Fibroblast of skin of right biceps (primary cell): ENCODE results near the gene CLRN2.
"Not testable (repeated sequence)": the region's sequence is repeated elsewhere in the genome, so short reads cannot be mapped to it uniquely, and the experiment has no call there.

ENCODE experiments used
- DNase-seq: peaks from one replicate; pipeline ENCODE4 v3.0.0-alpha.2; 2013

Gene CLRN2

DNA sequence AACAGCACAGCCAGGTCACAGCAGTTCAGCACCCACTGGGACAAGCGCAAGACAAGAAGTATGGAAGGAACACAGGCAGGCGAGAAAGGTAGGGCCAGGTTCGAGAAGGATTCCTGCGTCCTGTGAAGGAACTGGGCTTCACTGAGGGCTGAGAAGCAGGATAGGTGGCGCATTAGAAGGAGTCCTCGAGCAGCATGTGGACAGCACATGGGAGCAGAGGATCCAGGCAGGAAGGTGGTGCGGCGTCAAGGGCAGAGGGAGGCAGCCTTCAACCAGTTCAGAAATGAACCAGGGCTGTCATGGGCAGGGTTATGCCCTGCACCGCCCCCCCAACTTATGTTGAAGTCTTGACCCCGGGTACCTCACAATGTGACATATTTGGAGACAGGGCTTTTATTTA lies 31.3 kb downstream of the CLRN2 start:
- DNase-seq: no peak

GRCh38 chr4:17546678-17547077 lies 31.7 kb downstream of the CLRN2 start:
- no peak for DNase-seq

DNA sequence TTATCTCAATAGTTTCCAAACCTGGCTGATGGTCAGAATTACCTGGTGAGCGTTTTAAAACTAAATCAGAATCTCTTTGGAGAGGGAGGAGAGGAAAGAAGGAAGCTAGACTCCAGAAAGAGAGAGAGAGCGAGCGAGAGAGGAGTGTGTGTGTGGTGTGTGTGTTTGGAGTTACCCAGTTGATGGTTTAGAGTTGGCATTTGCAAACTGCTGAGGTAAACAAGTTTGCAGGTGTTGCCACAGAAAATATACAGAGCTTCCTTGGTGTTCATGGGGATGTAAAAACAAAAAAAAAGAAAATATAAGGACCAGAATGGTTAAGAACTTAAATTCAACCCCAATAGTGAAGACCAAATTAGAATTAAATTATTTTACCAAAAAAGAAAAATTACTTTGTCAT lies 35.6 kb downstream of the CLRN2 start:
- no peak for DNase-seq

DNA sequence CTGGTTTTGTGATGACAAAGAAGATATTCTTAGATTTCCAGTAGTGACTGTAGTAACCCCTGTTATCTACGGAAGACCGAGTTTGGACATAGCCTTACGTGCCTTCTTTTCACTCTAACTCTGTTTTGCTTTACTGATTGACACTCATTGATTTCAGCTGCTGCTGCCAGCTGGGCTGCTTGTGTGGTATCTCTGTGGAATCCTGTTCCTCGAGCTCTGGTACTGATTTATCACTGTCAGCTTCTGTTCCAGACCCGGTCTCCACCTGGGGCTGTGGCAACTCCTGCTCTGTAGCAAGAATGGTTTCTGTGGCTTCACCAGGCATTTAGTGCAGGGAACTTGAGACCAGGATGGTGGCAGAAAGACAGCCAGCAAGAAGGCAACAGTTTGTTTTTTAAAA lies 37.5 kb downstream of the CLRN2 start:
- DNase-seq: no peak

DNA sequence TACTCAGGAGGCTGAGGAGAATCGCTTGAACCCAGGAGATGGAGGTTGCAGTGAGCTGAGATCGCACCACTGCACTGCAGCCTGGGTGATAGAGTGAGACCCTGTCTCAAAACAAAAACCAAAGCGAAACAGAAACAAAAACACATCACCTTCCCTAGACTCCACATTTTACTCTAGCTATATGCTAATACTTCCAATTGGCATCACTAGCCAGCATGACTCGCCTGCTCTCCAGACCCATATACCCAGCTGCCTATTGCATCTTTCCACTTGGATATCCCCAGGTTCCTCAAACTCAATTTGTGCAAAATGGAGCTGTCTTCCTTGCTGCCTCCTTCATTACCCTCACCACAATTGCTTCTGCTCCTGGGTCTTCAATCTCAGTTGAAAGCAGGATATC lies 39.6 kb downstream of the CLRN2 start:
- DNase-seq: no peak

- no peak for DNase-seq
These were observed 41.5 kb downstream of the CLRN2 start for GRCh38 chr4:17556498-17556897.

DNA sequence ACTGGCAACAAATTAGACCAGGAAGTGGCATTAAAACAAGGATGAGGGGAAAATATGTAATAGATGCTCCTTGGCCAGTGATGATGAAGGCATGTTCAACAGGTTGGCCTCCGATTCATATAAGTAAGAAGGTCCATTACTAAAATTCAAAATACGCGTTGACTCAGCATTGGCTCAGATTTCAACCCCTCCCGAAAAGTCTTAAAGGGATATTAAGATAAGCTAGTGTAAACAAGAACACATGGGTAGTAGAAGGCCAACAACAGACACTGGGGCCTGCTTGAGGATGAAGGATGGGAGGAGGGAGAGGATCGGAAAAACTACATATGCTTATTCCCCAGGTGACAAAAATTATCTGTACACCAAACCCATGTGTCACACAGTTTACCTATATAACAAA lies 42.9 kb downstream of the CLRN2 start:
- no peak for DNase-seq

DNA sequence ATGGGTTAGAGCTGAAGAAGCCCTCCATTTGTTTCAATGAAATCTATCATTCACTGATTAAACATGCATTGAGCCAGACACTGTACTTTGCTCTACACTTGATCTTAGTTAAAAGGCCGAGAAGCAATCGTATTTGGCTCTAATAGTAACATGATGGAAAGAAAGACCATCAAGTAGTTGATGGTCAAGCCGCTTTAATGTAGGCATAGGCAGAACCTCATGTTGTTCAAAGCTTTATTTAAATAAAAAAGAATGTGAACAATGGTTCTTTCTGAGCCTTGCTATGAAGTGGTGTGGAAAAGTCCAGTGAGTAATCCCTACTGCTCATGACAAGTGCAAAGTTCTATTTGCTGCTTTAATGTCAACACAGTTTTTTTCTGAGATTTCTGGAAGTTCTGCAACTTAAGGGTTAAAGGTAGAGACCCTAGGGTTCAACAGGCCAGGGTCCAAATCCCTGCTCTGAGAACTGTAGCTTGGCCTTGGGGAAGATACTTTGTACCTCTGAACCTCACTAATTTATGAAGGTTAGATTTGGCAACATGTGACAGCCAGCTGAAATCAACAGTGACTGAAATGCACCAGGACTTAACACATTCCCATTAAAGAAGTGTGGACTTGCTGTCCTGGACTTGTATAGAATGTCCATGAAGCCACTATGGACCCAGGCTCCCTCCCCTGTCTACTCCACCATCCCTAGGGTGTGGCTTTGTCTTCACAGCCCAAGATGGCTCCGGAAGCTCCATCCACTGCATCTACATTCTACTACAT lies 44.2 kb downstream of the CLRN2 start:
- DNase-seq: no peak

DNA sequence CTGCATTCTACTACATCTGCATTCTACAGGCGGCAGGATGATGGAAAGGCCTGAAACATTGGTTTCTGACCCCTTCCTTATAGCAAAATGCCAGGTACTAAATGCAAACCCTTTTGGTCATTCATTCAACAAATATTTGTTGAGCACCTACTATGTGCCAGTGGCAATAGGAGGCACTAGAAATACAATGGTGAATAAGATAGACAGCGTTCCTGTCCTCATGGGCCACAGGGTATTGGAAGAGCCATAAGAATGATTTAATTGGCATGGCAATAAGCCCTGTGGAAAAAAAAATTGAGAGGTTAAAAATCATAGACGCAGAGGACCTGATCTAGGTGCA lies 44.7 kb downstream of the CLRN2 start:
- DNase-seq: no peak

GRCh38 chr4:17560065-17560673 lies 45.2 kb downstream of the CLRN2 start:
- no peak for DNase-seq

DNA sequence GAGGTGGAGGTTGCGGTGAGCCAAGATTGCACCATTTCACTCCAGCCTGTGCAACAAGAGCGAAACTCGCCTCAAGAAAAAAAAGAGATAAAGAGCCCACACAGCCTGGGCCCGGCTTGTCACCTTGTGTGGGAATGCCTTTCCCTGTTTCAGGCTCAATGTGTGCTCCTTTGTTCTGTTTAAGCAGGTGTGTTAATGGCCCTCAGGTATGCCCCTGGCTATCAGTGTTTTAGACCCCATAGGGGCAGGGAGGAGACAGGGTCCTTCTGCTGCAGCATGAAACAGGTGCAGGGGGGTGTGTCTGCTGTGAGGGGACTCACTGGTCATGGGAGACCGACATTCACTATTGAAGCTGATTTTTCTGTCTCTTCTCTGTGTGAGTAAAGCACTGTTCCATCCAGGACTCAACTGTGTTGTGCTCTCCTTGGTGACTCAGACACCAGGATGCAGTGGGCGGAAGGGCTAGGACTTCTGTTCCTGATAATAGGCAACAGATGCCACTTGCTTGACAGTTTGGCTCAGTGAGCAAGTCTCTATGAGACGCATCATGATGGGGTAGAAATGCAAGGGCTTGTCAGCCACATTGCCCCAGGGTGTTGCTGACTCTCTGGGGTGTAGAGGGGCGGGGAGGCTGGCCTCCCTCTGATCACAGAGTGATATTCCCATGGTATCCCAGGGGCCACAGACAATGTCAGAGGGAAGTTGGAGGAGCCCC lies 46.4 kb downstream of the CLRN2 start:
- peak; percentile 78 for DNase-seq

- DNase-seq: no peak
These were observed 47.2 kb downstream of the CLRN2 start for GRCh38 chr4:17562157-17562556.

DNA sequence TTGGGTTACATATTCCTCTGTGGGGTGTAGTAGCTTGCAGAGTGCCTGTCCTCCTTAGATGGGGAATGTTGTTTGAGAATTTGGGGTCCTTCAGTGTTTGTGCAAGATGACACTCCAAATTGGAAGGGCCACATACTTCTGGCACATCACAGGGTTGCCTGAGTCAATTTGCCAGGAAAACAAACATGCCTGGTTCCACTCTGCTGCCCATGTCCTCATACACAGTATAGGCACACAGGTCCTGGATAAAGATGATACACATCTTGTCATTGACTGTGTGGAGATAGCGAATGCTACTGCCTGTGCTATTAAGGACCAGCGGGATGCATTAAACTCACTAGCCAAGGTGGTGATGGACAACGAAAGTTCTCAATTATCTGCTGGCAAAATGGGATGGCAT lies 50.9 kb downstream of the CLRN2 start:
- DNase-seq: no peak

DNA sequence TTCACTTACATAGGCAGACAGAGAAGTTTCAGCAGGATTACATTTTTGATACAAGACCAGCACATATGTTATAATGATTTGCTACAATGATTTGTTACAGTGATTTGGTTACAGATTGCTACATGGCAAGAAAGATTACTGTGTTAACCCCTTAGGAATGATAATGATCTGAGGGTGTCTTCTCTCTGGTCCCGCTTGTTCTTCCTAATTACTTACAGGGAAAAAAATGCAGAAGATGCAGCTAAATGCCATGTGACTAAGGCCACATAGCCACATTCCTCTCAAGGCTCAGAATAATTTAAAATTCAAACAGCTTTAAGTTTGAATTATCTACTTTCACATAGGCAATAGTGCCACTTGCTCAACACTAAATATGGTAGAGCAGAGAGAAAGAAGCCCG lies 52.3 kb downstream of the CLRN2 start:
- DNase-seq: peak; percentile 85

DNA sequence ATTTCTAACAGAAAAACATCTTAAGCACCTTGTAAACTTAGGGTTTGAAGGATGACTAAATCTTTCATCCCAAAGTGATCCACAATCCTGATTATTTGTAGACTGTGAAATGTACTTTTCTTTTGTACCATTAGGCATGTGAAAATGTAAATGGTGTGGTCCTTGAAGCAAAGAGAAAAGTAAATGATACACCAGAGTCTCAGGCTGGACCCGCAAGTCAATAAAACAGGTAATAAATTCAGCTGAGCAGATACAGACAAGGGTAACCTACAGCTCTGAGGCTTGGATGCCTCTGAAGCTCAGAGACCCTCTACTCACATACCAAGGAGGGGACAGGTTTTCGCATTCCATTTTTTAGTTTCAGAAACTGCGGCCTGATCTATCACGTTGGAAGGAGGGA lies 59.2 kb downstream of the CLRN2 start:
- DNase-seq: no peak

GRCh38 chr4:17575177-17575576 lies 60.2 kb downstream of the CLRN2 start:
- not testable (repeated sequence) for DNase-seq
